ENCODE measurements around the gene JAG2. TPM values are rescaled to one million over a fixed set of nuclear protein-coding genes. Genes with fewer than 3 reads are reported as not detected.
"Not testable (repeated sequence)": the region's sequence is repeated elsewhere in the genome, so short reads cannot be mapped to it uniquely, and the experiment has no call there.

The JAG2 gene
- total and polyA plus RNA-seq, 2 of the 13 experiments (the other 11 are each of a cell fraction or from before 2014, with no cell fraction given), result 0.04 to 0.16 TPM

DNA sequence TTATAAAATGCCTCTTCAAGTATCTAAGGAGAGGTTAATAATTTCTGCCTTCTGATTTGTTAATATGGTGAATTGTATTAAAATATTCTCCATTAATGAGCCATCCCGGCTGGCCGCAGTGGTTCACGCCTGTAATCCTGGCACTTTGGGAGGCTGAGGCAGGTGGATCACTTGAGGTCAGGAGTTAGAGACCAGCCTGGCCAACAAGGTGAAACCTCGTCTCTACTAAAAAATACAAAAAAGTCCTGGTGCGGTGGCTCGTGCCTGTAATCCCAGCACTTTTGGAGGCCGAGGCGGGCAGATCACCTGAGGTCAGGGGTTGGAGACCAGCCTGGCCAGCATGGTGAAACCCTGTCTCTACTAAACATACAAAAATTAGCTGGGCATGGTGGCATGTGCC, 59.3 kb downstream of the JAG2 start:
- BruUV-seq (replicated peaks); H3K4me1 ChIP-seq (ENCODE audit: insufficient read depth, low read length); DNase-seq (ENCODE audit: low spot score); ATAC-seq; H3K79me2 ChIP-seq (ENCODE audit: insufficient read depth, low read length); H3K4me2 ChIP-seq (ENCODE audit: low read depth, low read length); in situ Hi-C loops (cut with HindIII; ENCODE audit: extremely low pct_ligation_motif_present, low pct_unique_long_range_greater_than_20kb); FAIRE-seq; H4K20me1 ChIP-seq (ENCODE audit: insufficient read depth, low read length); H3K9me3 ChIP-seq (ENCODE audit: low read length); H3K27ac ChIP-seq (ENCODE audit: extremely low read length, insufficient read depth, low read length); H2AFZ ChIP-seq (ENCODE audit: low read length); POLR2A ChIA-PET; H3K36me3 ChIP-seq (replicated peaks in 1 of 2; ENCODE audit: control insufficient read depth in 1 of 2, insufficient read depth in 2 of 2, low read length in 2 of 2); CTCF ChIA-PET (ENCODE audit: low intra/inter-chr PET ratio, low total read pairs); intact Hi-C loops (cut with micrococcal nuclease; ENCODE audit: unreplicated experiment); H3K4me3 ChIP-seq (replicated peaks in 1 of 3; ENCODE audit: insufficient read depth in 1 of 3, low read depth in 2 of 3, low read length in 3 of 3); H3K9ac ChIP-seq (ENCODE audit: insufficient read depth, low read depth, low read length): not testable (repeated sequence)
- 55% methylated on average over 8 of the region's 8 CpGs for WGBS (ENCODE audit: low lambda C conversion rate)
- peaks cover 4 to 18% of the 10 kb centered on the region in 2 experiments; a peak in 3 of 5 replicates for H3K27me3 ChIP-seq (ENCODE audit: control insufficient read depth in 1 of 2, insufficient read depth in 2 of 2, low read length in 2 of 2)

DNA sequence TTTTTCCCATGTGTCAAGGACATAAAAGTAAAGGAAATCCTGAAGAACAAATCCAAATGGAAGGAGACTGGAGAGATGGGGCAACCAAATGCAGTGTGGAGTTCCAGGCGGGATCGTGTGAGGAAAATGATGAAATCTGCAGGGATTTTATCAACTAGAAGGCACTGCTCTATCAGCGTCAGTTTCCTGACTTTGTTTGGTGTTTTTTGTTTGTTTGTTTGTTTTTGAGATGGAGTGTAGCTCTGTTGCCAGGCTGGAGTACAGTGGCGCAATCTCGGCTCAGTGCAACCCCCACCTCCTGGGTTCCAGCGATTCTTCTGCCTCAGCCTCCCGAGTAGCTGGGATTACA, 60.1 kb downstream of the JAG2 start:
- POLR2A ChIA-PET, result no interaction called here
- Histone ChIP-seq H4K20me1 (ENCODE audit: insufficient read depth, low read length) (no peaks in the 10 kb centered on the region), H2AFZ (ENCODE audit: low read length) (no peak overlapping the region), H3K79me2 (ENCODE audit: insufficient read depth, low read length) (no peaks in the 10 kb centered on the region), H3K36me3 (replicated peaks in 1 of 2; ENCODE audit: control insufficient read depth in 1 of 2, insufficient read depth in 2 of 2, low read length in 2 of 2) (no peaks in the 10 kb centered on the region), H3K4me3 (replicated peaks in 1 of 3; ENCODE audit: insufficient read depth in 1 of 3, low read depth in 2 of 3, low read length in 3 of 3) (no peak overlapping the region), H3K4me2 (ENCODE audit: low read depth, low read length) (no peak overlapping the region), H3K4me1 (ENCODE audit: insufficient read depth, low read length) (no peaks in the 10 kb centered on the region), H3K27ac (ENCODE audit: extremely low read length, insufficient read depth, low read length) (no peak overlapping the region), H3K27me3 (ENCODE audit: control insufficient read depth in 1 of 2, insufficient read depth in 2 of 2, low read length in 2 of 2) (peaks cover 4 to 18% of the 10 kb centered on the region in 2 experiments; a peak in 3 of 5 replicates), H3K9ac (ENCODE audit: insufficient read depth, low read depth, low read length) (no peak overlapping the region), H3K9me3 (ENCODE audit: low read length) (no peaks in the 10 kb centered on the region)
- no peak for TF ChIP-seq MLLT10 (CRISPR knock-in tag; IDR thresholded peaks at IDR 0.05)
- no peak for TF ChIP-seq ZNF724P (CRISPR knock-in tag; IDR thresholded peaks at IDR 0.05; ENCODE audit: borderline replicate concordance)
- TF ChIP-seq, protein P1, sequence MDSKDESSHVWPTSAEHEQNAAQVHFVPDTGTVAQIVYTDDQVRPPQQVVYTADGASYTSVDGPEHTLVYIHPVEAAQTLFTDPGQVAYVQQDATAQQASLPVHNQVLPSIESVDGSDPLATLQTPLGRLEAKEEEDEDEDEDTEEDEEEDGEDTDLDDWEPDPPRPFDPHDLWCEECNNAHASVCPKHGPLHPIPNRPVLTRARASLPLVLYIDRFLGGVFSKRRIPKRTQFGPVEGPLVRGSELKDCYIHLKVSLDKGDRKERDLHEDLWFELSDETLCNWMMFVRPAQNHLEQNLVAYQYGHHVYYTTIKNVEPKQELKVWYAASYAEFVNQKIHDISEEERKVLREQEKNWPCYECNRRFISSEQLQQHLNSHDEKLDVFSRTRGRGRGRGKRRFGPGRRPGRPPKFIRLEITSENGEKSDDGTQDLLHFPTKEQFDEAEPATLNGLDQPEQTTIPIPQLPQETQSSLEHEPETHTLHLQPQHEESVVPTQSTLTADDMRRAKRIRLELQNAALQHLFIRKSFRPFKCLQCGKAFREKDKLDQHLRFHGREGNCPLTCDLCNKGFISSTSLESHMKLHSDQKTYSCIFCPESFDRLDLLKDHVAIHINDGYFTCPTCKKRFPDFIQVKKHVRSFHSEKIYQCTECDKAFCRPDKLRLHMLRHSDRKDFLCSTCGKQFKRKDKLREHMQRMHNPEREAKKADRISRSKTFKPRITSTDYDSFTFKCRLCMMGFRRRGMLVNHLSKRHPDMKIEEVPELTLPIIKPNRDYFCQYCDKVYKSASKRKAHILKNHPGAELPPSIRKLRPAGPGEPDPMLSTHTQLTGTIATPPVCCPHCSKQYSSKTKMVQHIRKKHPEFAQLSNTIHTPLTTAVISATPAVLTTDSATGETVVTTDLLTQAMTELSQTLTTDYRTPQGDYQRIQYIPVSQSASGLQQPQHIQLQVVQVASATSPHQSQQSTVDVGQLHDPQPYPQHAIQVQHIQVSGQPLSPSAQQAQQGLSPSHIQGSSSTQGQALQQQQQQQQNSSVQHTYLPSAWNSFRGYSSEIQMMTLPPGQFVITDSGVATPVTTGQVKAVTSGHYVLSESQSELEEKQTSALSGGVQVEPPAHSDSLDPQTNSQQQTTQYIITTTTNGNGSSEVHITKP (CRISPR knock-in tag; IDR thresholded peaks at IDR 0.05; ENCODE audit: low read depth), result no peak
- TF ChIP-seq HDAC2 (CRISPR knock-in tag; IDR thresholded peaks at IDR 0.05), result no peak
- TF ChIP-seq RBFOX2 (IDR thresholded peaks at IDR 0.05; ENCODE audit: low read depth, low read length), result no peak
- no peak for TF ChIP-seq MIER2 (CRISPR knock-in tag; IDR thresholded peaks at IDR 0.05)
- WGBS (ENCODE audit: low lambda C conversion rate), result 59% methylated on average over 7 of the region's 7 CpGs
- BruUV-seq (replicated peaks), result no TSS peak
- no peak for FAIRE-seq
- CTCF ChIA-PET (ENCODE audit: low intra/inter-chr PET ratio, low total read pairs), result no interaction called here
- in situ Hi-C loops (cut with HindIII; ENCODE audit: extremely low pct_ligation_motif_present, low pct_unique_long_range_greater_than_20kb) (no loop called here), intact Hi-C loops (cut with micrococcal nuclease; ENCODE audit: unreplicated experiment) (no loop called here)
- DNase-seq (ENCODE audit: low spot score), result no peak
- no peak for ATAC-seq
